ENCODE data around the gene RHOG.

DNA sequence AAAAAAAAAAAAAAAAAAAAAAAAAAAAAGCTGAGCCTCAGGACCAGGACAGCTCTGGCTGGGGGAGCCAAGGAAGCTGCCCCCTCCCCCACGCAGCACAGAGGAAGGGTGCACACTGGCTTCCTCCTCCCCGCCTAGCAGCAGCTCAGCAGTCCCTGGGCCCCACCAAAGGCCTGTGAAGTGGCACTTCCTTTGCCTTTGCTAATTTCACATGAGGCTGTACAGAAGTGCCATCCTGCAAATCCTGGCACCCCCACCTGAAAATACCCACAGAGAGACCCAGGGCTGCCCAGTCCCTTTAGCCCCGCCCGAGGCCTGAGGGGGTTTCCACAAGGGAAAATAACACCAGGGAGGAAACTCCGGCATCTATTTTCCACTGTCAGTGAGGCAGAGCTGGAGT is 3.9 kb downstream of the RHOG start:
- no peak for TF ChIP-seq FOXK1 (CRISPR knock-in tag; IDR thresholded peaks at IDR 0.05)
- TF ChIP-seq NFE2L1 (CRISPR knock-in tag; IDR thresholded peaks at IDR 0.05): no peak
- TF ChIP-seq CREM (CRISPR knock-in tag; IDR thresholded peaks at IDR 0.05): no peak
- no peak for TF ChIP-seq CBFB (CRISPR knock-in tag; IDR thresholded peaks at IDR 0.05; ENCODE audit: low read depth)
- TF ChIP-seq, protein P1, sequence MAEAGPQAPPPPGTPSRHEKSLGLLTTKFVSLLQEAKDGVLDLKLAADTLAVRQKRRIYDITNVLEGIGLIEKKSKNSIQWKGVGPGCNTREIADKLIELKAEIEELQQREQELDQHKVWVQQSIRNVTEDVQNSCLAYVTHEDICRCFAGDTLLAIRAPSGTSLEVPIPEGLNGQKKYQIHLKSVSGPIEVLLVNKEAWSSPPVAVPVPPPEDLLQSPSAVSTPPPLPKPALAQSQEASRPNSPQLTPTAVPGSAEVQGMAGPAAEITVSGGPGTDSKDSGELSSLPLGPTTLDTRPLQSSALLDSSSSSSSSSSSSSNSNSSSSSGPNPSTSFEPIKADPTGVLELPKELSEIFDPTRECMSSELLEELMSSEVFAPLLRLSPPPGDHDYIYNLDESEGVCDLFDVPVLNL (CRISPR knock-in tag; IDR thresholded peaks at IDR 0.05; ENCODE audit: borderline replicate concordance, low read depth): no peak
- no peak for TF ChIP-seq KAT7 (CRISPR knock-in tag; IDR thresholded peaks at IDR 0.05; ENCODE audit: borderline replicate concordance)
- TF ChIP-seq, protein P2, sequence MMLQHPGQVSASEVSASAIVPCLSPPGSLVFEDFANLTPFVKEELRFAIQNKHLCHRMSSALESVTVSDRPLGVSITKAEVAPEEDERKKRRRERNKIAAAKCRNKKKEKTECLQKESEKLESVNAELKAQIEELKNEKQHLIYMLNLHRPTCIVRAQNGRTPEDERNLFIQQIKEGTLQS (CRISPR knock-in tag; conservative IDR thresholded peaks at IDR 0.05): no peak
- no peak for TF ChIP-seq JUN (CRISPR knock-in tag; IDR thresholded peaks at IDR 0.05)
- no peak for TF ChIP-seq ZNF232 (CRISPR knock-in tag; IDR thresholded peaks at IDR 0.05)
- TF ChIP-seq, protein P3, sequence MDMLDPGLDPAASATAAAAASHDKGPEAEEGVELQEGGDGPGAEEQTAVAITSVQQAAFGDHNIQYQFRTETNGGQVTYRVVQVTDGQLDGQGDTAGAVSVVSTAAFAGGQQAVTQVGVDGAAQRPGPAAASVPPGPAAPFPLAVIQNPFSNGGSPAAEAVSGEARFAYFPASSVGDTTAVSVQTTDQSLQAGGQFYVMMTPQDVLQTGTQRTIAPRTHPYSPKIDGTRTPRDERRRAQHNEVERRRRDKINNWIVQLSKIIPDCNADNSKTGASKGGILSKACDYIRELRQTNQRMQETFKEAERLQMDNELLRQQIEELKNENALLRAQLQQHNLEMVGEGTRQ (CRISPR knock-in tag; IDR thresholded peaks at IDR 0.05): no peak
- no peak for TF ChIP-seq NR2C2 (CRISPR knock-in tag; IDR thresholded peaks at IDR 0.05)
- TF ChIP-seq, protein P4, sequence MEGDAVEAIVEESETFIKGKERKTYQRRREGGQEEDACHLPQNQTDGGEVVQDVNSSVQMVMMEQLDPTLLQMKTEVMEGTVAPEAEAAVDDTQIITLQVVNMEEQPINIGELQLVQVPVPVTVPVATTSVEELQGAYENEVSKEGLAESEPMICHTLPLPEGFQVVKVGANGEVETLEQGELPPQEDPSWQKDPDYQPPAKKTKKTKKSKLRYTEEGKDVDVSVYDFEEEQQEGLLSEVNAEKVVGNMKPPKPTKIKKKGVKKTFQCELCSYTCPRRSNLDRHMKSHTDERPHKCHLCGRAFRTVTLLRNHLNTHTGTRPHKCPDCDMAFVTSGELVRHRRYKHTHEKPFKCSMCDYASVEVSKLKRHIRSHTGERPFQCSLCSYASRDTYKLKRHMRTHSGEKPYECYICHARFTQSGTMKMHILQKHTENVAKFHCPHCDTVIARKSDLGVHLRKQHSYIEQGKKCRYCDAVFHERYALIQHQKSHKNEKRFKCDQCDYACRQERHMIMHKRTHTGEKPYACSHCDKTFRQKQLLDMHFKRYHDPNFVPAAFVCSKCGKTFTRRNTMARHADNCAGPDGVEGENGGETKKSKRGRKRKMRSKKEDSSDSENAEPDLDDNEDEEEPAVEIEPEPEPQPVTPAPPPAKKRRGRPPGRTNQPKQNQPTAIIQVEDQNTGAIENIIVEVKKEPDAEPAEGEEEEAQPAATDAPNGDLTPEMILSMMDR (IDR thresholded peaks at IDR 0.05): no peak
- TF ChIP-seq NR1H2 (CRISPR knock-in tag; IDR thresholded peaks at IDR 0.05): no peak
- TF ChIP-seq, protein P5, sequence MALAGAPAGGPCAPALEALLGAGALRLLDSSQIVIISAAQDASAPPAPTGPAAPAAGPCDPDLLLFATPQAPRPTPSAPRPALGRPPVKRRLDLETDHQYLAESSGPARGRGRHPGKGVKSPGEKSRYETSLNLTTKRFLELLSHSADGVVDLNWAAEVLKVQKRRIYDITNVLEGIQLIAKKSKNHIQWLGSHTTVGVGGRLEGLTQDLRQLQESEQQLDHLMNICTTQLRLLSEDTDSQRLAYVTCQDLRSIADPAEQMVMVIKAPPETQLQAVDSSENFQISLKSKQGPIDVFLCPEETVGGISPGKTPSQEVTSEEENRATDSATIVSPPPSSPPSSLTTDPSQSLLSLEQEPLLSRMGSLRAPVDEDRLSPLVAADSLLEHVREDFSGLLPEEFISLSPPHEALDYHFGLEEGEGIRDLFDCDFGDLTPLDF (CRISPR knock-in tag; IDR thresholded peaks at IDR 0.05): no peak
